KMS-11 (cell line): ENCODE results near the gene SCN4B.

Source experiments
- H2AFZ ChIP-seq: fragments of 200-600 bp; sonication (generic); 2 replicates; pipeline ENCODE4 v1.6.1; 2016; ENCODE audit warnings: antibody characterized with exemption, mixed run types, low read depth
- H3K27ac ChIP-seq: fragments of 200-600 bp; sonication (generic); 2 replicates; pipeline ENCODE4 v1.6.1; 2016; ENCODE audit warnings: mild to moderate bottlenecking, mixed run types
- H3K27me3 ChIP-seq: fragments of 200-600 bp; sonication (generic); 2 replicates; pipeline ENCODE4 v1.6.1; 2017; ENCODE audit warnings: mild to moderate bottlenecking, low read depth, mixed run types, moderate library complexity; ENCODE audit not compliant: insufficient read depth
- H3K36me3 ChIP-seq: fragments of 200-600 bp; sonication (generic); 2 replicates; pipeline ENCODE4 v1.6.1; 2017; ENCODE audit warnings: mild to moderate bottlenecking, mixed run types; ENCODE audit not compliant: insufficient read depth
- H3K4me1 ChIP-seq: fragments of 200-600 bp; sonication (generic); 2 replicates; pipeline ENCODE4 v1.6.1; 2016; ENCODE audit warnings: mild to moderate bottlenecking, low read depth, mixed run types; ENCODE audit not compliant: poor library complexity, severe bottlenecking
- H3K4me2 ChIP-seq: fragments of 200-600 bp; sonication (generic); 2 replicates; pipeline ENCODE4 v1.7.0; 2016; ENCODE audit warnings: mild to moderate bottlenecking, mixed run types
- H3K4me3 ChIP-seq: fragments of 200-600 bp; sonication (generic); IDR thresholded peaks from 2 replicates; pipeline ENCODE4 v1.6.1; 2017; ENCODE audit warnings: low read depth, low read length, mixed read lengths; ENCODE audit not compliant: insufficient read depth
- H3K79me2 ChIP-seq: fragments of 200-600 bp; sonication (generic); 2 replicates; pipeline ENCODE4 v1.6.1; 2016; ENCODE audit warnings: low read depth, mixed run types; ENCODE audit not compliant: insufficient read depth
- H3K9ac ChIP-seq: fragments of 200-600 bp; sonication (generic); 2 replicates; pipeline ENCODE4 v1.6.1; 2016; ENCODE audit warnings: mild to moderate bottlenecking, mixed run types
- H4K20me1 ChIP-seq: fragments of 200-600 bp; sonication (generic); 2 replicates; pipeline ENCODE4 v1.6.1; 2016; ENCODE audit warnings: mild to moderate bottlenecking, mixed run types; ENCODE audit not compliant: insufficient read depth
- CTCF ChIP-seq: fragments of 200-600 bp; sonication (generic); conservative IDR thresholded peaks from 2 replicates; pipeline ENCODE4 v1.6.1; 2017; ENCODE audit warnings: low read depth, mild to moderate bottlenecking, antibody characterized with exemption, low read length, moderate library complexity, mixed read lengths

The SCN4B gene

GRCh38 chr11:118102721-118103261 lies 49.8 kb downstream of the SCN4B start:
- Histone ChIP-seq H3K79me2 (no peaks in the 10 kb centered on the region), H3K4me1 (no peaks in the 10 kb centered on the region), H3K4me3 (no peak overlapping the region), H3K9ac (no peak overlapping the region), H3K4me2 (no peak overlapping the region), H3K27ac (no peak overlapping the region), H3K27me3 (no peaks in the 10 kb centered on the region), H2AFZ (no peak overlapping the region), H4K20me1 (no peaks in the 10 kb centered on the region), H3K36me3 (no peaks in the 10 kb centered on the region)
- no peak for TF ChIP-seq CTCF

GRCh38 chr11:118100691-118101232 lies 51.9 kb downstream of the SCN4B start:
- TF ChIP-seq CTCF = no peak

GRCh38 chr11:118099838-118100556 lies 52.6 kb downstream of the SCN4B start:
- Histone ChIP-seq H3K4me3 (no peak overlapping the region), H3K27me3 (no peaks in the 10 kb centered on the region), H2AFZ (no peak overlapping the region), H3K27ac (no peak overlapping the region), H3K4me1 (no peaks in the 10 kb centered on the region), H3K9ac (no peak overlapping the region), H3K4me2 (no peak overlapping the region), H3K79me2 (no peaks in the 10 kb centered on the region), H4K20me1 (no peaks in the 10 kb centered on the region), H3K36me3 (no peaks in the 10 kb centered on the region)
- TF ChIP-seq CTCF = no peak

More at GRCh38 chr11:118100691-118101232, 51.9 kb downstream of the SCN4B start:
- Histone ChIP-seq H3K4me2 (no peak overlapping the region), H3K27me3 (no peaks in the 10 kb centered on the region), H3K4me3 (no peak overlapping the region), H3K4me1 (no peaks in the 10 kb centered on the region), H3K79me2 (no peaks in the 10 kb centered on the region), H3K27ac (no peak overlapping the region), H2AFZ (no peak overlapping the region), H3K36me3 (no peaks in the 10 kb centered on the region), H3K9ac (no peak overlapping the region), H4K20me1 (no peaks in the 10 kb centered on the region)

- no peak overlapping the region for H3K4me2 ChIP-seq
- no peak overlapping the region for H3K27ac ChIP-seq
- H2AFZ ChIP-seq = no peak overlapping the region
- no peak for TF ChIP-seq CTCF
- no peaks in the 10 kb centered on the region for H4K20me1 ChIP-seq
- no peaks in the 10 kb centered on the region for H3K4me1 ChIP-seq
- no peaks in the 10 kb centered on the region for H3K79me2 ChIP-seq
- H3K36me3 ChIP-seq = no peaks in the 10 kb centered on the region
- no peak overlapping the region for H3K9ac ChIP-seq
- no peak overlapping the region for H3K4me3 ChIP-seq
- no peaks in the 10 kb centered on the region for H3K27me3 ChIP-seq
Observed at GRCh38 chr11:118098996-118099837, 53.4 kb downstream of the SCN4B start.
